ENCODE measurements around the gene VSX2.
"Not testable (repeated sequence)": the region's sequence is repeated elsewhere in the genome, so short reads cannot be mapped to it uniquely, and the experiment has no call there.

VSX2 gene

GRCh38 chr14:74261288-74261687 lies 22.0 kb downstream of the VSX2 start:
- Mint-ChIP-seq H3K4me3 (no peak overlapping the region), H3K9me3 (ENCODE audit: low read depth) (no peaks in the 10 kb centered on the region), H3K27me3 (peaks cover 2% of the 10 kb centered on the region), H3K36me3 (no peaks in the 10 kb centered on the region), H3K27ac (no peak overlapping the region), H3K4me1 (ENCODE audit: low read depth) (peaks cover 4% of the 10 kb centered on the region)

DNA sequence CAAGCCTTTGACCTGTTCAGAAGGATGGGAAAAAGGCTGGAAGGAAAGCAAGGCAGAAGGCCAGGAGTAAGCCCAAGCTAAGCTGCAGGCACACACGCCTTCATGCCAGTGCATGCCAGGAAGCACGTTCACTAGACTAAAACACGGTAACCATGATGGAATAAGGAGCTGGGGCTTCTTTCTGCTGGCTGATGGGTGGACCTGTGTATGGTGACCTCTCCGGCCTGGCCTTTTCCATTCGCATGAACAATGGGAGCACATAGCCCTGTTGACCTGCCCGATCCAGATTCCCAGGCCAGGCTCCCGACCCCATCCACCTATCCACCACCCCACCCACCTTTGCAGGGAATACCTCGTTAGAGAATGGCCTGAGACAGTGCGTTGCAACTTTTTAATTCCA lies 22.8 kb downstream of the VSX2 start:
- no peaks in the 10 kb centered on the region for H3K4me1 Mint-ChIP-seq (ENCODE audit: low read depth)
- H3K9me3 Mint-ChIP-seq (ENCODE audit: low read depth), result no peaks in the 10 kb centered on the region
- no peak overlapping the region for H3K4me3 Mint-ChIP-seq
- no peak overlapping the region for H3K27ac Mint-ChIP-seq
- H3K36me3 Mint-ChIP-seq, result no peaks in the 10 kb centered on the region
- peaks cover 2% of the 10 kb centered on the region for H3K27me3 Mint-ChIP-seq

DNA sequence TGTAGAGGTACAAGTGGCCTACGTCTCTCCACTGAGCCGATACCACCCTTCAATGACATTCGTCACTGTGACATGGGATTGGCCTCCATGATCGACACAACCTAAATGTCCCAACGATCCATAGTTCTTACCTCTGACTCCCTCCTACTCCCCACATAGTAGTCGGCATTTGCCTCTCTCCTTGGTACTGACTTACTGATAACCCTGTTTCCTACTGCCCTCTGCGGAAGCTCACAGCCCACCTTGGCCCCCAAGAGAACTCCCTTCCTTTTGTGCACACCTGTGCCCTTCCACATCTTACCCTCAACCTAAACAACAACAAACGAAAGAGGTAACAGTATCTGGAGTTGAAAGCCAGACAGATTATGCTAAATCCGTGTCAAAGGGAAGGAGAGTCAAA lies 23.9 kb downstream of the VSX2 start:
- Mint-ChIP-seq H3K27ac (no peak overlapping the region), H3K4me1 (ENCODE audit: low read depth) (no peaks in the 10 kb centered on the region), H3K36me3 (no peaks in the 10 kb centered on the region), H3K4me3 (no peak overlapping the region), H3K27me3 (peaks cover 2% of the 10 kb centered on the region), H3K9me3 (ENCODE audit: low read depth) (no peaks in the 10 kb centered on the region)

DNA sequence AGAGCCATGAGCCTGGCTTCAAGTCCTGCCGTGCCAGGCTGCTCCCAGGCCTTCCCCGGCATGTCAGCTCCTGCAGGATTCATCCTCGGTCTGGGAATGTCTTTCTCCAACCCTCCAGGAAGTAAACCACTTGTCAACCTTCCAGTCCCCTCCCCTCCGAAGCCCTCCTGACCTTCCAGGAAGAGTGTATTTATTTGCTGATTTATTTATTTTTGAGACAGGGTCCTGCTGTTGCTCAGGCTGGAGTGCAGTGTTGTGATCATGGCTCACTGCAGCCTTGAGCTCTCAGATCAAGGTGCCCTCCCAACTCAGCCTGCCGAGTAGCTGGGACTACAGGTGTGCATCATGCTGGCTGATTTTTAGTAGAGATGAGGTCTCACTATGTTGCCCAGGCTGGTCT lies 24.7 kb downstream of the VSX2 start:
- H3K9me3 Mint-ChIP-seq (ENCODE audit: low read depth), result no peaks in the 10 kb centered on the region

DNA sequence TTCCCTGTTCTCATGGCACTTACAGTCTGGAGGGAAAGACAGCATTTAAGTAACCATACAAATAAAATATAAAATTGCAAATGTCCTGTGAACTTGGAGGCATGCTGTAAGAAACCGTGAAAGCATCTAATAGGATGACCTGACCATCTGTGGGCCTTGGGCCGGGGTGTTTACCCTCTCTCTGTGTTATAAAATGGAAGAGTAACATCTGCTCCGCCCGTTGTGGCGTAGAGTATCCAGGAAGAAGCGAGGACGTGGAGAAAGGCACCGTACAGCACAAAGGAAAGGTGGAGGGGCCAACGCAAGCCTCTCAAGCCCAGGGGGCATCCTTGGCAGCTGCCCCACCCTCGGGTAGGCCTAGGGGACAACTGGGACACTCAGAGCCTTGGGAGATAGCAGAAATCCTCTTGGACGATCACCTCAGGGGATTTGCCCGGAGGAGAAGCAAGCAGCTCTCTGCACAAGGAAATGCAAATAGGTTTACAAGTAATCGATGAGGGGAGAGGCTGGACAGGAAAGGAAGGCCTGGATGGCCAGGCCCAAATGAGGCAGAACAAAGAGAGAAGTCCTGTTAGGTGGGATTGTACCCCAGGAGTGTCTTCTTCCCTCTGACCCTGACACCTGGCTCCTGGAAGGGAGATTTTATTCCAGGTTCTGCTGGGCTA lies 26.2 kb downstream of the VSX2 start:
- Mint-ChIP-seq H3K9me3 (ENCODE audit: low read depth) (no peaks in the 10 kb centered on the region), H3K4me3 (no peak overlapping the region), H3K27ac (no peak overlapping the region), H3K36me3 (no peaks in the 10 kb centered on the region), H3K27me3 (peaks cover 2% of the 10 kb centered on the region), H3K4me1 (ENCODE audit: low read depth) (no peaks in the 10 kb centered on the region)

More for the DNA sequence above, 24.7 kb downstream of the VSX2 start:
- H3K4me1 Mint-ChIP-seq (ENCODE audit: low read depth), result no peaks in the 10 kb centered on the region
- H3K36me3 Mint-ChIP-seq, result no peaks in the 10 kb centered on the region
- no peak overlapping the region for H3K4me3 Mint-ChIP-seq
- peaks cover 2% of the 10 kb centered on the region for H3K27me3 Mint-ChIP-seq
- no peak overlapping the region for H3K27ac Mint-ChIP-seq

DNA sequence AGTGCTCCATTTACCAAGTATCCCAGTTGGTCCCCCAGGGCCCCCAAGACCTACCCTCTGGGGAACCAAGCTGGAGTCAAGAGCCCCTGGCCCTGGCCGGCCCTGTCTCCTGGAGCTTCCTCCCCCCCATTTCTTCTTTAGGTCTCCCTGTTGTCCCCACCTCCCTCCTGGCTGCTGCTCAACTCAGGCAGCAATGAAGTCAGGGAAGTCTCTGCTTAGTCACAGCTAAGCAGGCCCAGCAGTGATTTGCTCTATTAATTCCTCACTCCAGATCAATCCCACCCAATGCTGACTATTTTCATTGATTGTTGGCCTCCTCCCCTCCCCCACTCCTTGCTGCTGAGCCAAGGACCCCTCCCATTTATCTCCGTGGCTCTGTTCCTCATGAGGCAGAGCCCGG lies 28.3 kb downstream of the VSX2 start:
- Mint-ChIP-seq H3K9me3 (ENCODE audit: low read depth) (no peaks in the 10 kb centered on the region), H3K4me3 (no peak overlapping the region), H3K27me3 (peaks cover 8% of the 10 kb centered on the region), H3K27ac (no peak overlapping the region), H3K36me3 (no peaks in the 10 kb centered on the region), H3K4me1 (ENCODE audit: low read depth) (no peaks in the 10 kb centered on the region)

- H3K27ac Mint-ChIP-seq; H3K36me3 Mint-ChIP-seq; H3K27me3 Mint-ChIP-seq; H3K9me3 Mint-ChIP-seq (ENCODE audit: low read depth); H3K4me3 Mint-ChIP-seq; H3K4me1 Mint-ChIP-seq (ENCODE audit: low read depth): not testable (repeated sequence)
Measured at GRCh38 chr14:74270382-74271177, 31.3 kb downstream of the VSX2 start.

GRCh38 chr14:74271365-74271764 lies 32.1 kb downstream of the VSX2 start:
- no peaks in the 10 kb centered on the region for H3K9me3 Mint-ChIP-seq (ENCODE audit: low read depth)
- peaks cover 5% of the 10 kb centered on the region for H3K27me3 Mint-ChIP-seq
- no peak overlapping the region for H3K4me3 Mint-ChIP-seq
- H3K27ac Mint-ChIP-seq, result no peak overlapping the region
- H3K4me1 Mint-ChIP-seq (ENCODE audit: low read depth), result no peaks in the 10 kb centered on the region
- no peaks in the 10 kb centered on the region for H3K36me3 Mint-ChIP-seq

- H3K4me1 Mint-ChIP-seq (ENCODE audit: low read depth), result no peaks in the 10 kb centered on the region
Measured at GRCh38 chr14:74275241-74275841, 36.1 kb downstream of the VSX2 start.

GRCh38 chr14:74278080-74278479 lies 38.8 kb downstream of the VSX2 start:
- Mint-ChIP-seq H3K4me3 (no peak overlapping the region), H3K27me3 (no peaks in the 10 kb centered on the region), H3K36me3 (peaks cover 2% of the 10 kb centered on the region), H3K9me3 (ENCODE audit: low read depth) (no peaks in the 10 kb centered on the region), H3K4me1 (ENCODE audit: low read depth) (no peaks in the 10 kb centered on the region), H3K27ac (no peak overlapping the region)

More at GRCh38 chr14:74275241-74275841, 36.1 kb downstream of the VSX2 start:
- Mint-ChIP-seq H3K27ac (no peak overlapping the region), H3K9me3 (ENCODE audit: low read depth) (no peaks in the 10 kb centered on the region), H3K36me3 (peaks cover 2% of the 10 kb centered on the region), H3K27me3 (peaks cover 5% of the 10 kb centered on the region), H3K4me3 (no peak overlapping the region)

DNA sequence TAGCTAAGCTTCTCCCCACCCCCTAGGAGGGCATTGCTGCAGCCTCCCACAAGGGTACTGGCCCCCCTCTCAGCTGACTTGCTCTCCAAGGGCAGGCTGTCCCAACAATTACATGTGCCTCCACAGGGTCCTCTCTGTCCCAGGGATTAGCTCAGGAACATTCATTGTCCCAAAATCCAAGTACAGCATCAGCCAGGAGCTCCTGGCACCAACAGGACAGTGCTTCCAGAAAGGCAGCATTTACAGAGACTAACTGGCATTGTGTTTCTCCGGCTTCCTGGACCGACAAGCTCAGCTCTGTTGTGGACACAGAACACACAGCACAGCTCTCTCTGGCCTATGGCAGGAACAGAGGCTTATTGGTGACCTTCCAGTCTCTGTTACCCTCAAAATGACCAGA lies 41.8 kb downstream of the VSX2 start:
- H3K36me3 Mint-ChIP-seq, result peaks cover 2% of the 10 kb centered on the region
- H3K27me3 Mint-ChIP-seq, result no peaks in the 10 kb centered on the region
- H3K27ac Mint-ChIP-seq, result no peak overlapping the region
- no peaks in the 10 kb centered on the region for H3K9me3 Mint-ChIP-seq (ENCODE audit: low read depth)
- H3K4me1 Mint-ChIP-seq (ENCODE audit: low read depth), result no peaks in the 10 kb centered on the region
- no peak overlapping the region for H3K4me3 Mint-ChIP-seq

DNA sequence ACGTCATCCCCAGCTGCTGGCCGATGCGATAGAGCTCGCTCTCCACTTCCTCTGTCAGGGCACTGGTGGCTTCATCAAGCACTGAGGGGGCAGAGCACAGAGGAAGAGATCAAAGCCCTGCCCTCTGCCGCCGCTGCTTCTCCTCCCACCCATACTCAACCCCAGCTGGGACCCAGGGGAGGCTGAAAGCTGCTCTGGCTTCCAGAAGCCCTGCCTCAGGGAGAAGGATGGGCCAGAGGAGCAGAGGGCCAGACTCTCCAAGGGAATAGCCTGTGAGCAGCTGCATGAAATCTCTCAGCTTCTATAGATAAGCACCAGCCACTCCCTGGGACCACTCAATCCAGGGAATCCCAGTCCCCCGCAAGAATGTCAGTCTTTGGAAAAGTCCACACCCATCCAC lies 47.5 kb downstream of the VSX2 start:
- no peak overlapping the region for H3K4me3 Mint-ChIP-seq
- no peaks in the 10 kb centered on the region for H3K4me1 Mint-ChIP-seq (ENCODE audit: low read depth)
- H3K36me3 Mint-ChIP-seq, result peaks cover 2% of the 10 kb centered on the region
- H3K27me3 Mint-ChIP-seq, result no peaks in the 10 kb centered on the region
- no peak overlapping the region for H3K27ac Mint-ChIP-seq
- no peaks in the 10 kb centered on the region for H3K9me3 Mint-ChIP-seq (ENCODE audit: low read depth)

GRCh38 chr14:74289801-74290200 lies 50.6 kb downstream of the VSX2 start:
- Mint-ChIP-seq H3K27ac (no peak overlapping the region), H3K9me3 (ENCODE audit: low read depth) (no peaks in the 10 kb centered on the region), H3K36me3 (peaks cover 3% of the 10 kb centered on the region), H3K4me1 (ENCODE audit: low read depth) (no peaks in the 10 kb centered on the region), H3K27me3 (no peaks in the 10 kb centered on the region), H3K4me3 (no peak overlapping the region)

GRCh38 chr14:74290415-74290814 lies 51.2 kb downstream of the VSX2 start:
- no peak overlapping the region for H3K27ac Mint-ChIP-seq
- H3K4me1 Mint-ChIP-seq (ENCODE audit: low read depth), result no peaks in the 10 kb centered on the region
- no peak overlapping the region for H3K4me3 Mint-ChIP-seq
- no peaks in the 10 kb centered on the region for H3K27me3 Mint-ChIP-seq
- peaks cover 3% of the 10 kb centered on the region for H3K36me3 Mint-ChIP-seq
- no peaks in the 10 kb centered on the region for H3K9me3 Mint-ChIP-seq (ENCODE audit: low read depth)

GRCh38 chr14:74292061-74292460 lies 52.8 kb downstream of the VSX2 start:
- Mint-ChIP-seq H3K4me3 (no peak overlapping the region), H3K4me1 (ENCODE audit: low read depth) (peaks cover 1% of the 10 kb centered on the region), H3K36me3 (peaks cover 2% of the 10 kb centered on the region), H3K27ac (no peak overlapping the region), H3K9me3 (ENCODE audit: low read depth) (no peaks in the 10 kb centered on the region), H3K27me3 (no peaks in the 10 kb centered on the region)

Data from activated naive CD8-positive, alpha-beta T cell (primary cell).